ENCODE measurements around the gene KRT3.

The KRT3 gene

GRCh38 chr12:52742822-52743457, 53.0 kb downstream of the KRT3 start:
- Histone ChIP-seq H3K4me2 (ENCODE audit: low read length) (no peak overlapping the region), H3K4me3 (ENCODE audit: low read length) (no peak overlapping the region), H3K79me2 (ENCODE audit: control insufficient read depth, low read length) (no peaks in the 10 kb centered on the region), H3K27ac (ENCODE audit: low read depth, low read length) (no peak overlapping the region), H3K27me3 (ENCODE audit: control insufficient read depth, low read length) (no peaks in the 10 kb centered on the region), H3K4me1 (ENCODE audit: control insufficient read depth, low read length) (no peaks in the 10 kb centered on the region), H3F3A (ENCODE audit: control insufficient read depth, insufficient read depth) (no peaks in the 10 kb centered on the region), H3K9me3 (ENCODE audit: control insufficient read depth, insufficient read depth, low read length) (no peaks in the 10 kb centered on the region), H3K36me3 (ENCODE audit: control insufficient read depth, low read length) (no peaks in the 10 kb centered on the region), H4K20me1 (ENCODE audit: control insufficient read depth, insufficient read depth, low read depth, low read length) (no peaks in the 10 kb centered on the region), H3K9me2 (replicated peaks; ENCODE audit: control insufficient read depth, low read length) (no peaks in the 10 kb centered on the region)
- no peak for TF ChIP-seq EZH2phosphoT487 (IDR thresholded peaks at IDR 0.05; ENCODE audit: borderline replicate concordance, low read length)
- TF ChIP-seq, protein P1, sequence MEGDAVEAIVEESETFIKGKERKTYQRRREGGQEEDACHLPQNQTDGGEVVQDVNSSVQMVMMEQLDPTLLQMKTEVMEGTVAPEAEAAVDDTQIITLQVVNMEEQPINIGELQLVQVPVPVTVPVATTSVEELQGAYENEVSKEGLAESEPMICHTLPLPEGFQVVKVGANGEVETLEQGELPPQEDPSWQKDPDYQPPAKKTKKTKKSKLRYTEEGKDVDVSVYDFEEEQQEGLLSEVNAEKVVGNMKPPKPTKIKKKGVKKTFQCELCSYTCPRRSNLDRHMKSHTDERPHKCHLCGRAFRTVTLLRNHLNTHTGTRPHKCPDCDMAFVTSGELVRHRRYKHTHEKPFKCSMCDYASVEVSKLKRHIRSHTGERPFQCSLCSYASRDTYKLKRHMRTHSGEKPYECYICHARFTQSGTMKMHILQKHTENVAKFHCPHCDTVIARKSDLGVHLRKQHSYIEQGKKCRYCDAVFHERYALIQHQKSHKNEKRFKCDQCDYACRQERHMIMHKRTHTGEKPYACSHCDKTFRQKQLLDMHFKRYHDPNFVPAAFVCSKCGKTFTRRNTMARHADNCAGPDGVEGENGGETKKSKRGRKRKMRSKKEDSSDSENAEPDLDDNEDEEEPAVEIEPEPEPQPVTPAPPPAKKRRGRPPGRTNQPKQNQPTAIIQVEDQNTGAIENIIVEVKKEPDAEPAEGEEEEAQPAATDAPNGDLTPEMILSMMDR (IDR thresholded peaks at IDR 0.05; ENCODE audit: low read depth, low read length, poor library complexity, severe bottlenecking), result no peak

GRCh38 chr12:52742196-52742580, 53.7 kb downstream of the KRT3 start:
- H3K79me2 ChIP-seq (ENCODE audit: control insufficient read depth, low read length), result no peaks in the 10 kb centered on the region
- H4K20me1 ChIP-seq (ENCODE audit: control insufficient read depth, insufficient read depth, low read depth, low read length), result no peaks in the 10 kb centered on the region
- H3K4me1 ChIP-seq (ENCODE audit: control insufficient read depth, low read length), result no peaks in the 10 kb centered on the region
- no peak overlapping the region for H3K4me2 ChIP-seq (ENCODE audit: low read length)
- no peaks in the 10 kb centered on the region for H3K9me3 ChIP-seq (ENCODE audit: control insufficient read depth, insufficient read depth, low read length)
- no peaks in the 10 kb centered on the region for H3K9me2 ChIP-seq (replicated peaks; ENCODE audit: control insufficient read depth, low read length)
- H3K27me3 ChIP-seq (ENCODE audit: control insufficient read depth, low read length), result no peaks in the 10 kb centered on the region
- H3K27ac ChIP-seq (ENCODE audit: low read depth, low read length), result no peak overlapping the region
- TF ChIP-seq EZH2phosphoT487 (IDR thresholded peaks at IDR 0.05; ENCODE audit: borderline replicate concordance, low read length), result no peak
- TF ChIP-seq, protein P1 (IDR thresholded peaks at IDR 0.05; ENCODE audit: low read depth, low read length, poor library complexity, severe bottlenecking), result no peak
- no peaks in the 10 kb centered on the region for H3F3A ChIP-seq (ENCODE audit: control insufficient read depth, insufficient read depth)
- no peak overlapping the region for H3K4me3 ChIP-seq (ENCODE audit: low read length)
- H3K36me3 ChIP-seq (ENCODE audit: control insufficient read depth, low read length), result no peaks in the 10 kb centered on the region

DNA sequence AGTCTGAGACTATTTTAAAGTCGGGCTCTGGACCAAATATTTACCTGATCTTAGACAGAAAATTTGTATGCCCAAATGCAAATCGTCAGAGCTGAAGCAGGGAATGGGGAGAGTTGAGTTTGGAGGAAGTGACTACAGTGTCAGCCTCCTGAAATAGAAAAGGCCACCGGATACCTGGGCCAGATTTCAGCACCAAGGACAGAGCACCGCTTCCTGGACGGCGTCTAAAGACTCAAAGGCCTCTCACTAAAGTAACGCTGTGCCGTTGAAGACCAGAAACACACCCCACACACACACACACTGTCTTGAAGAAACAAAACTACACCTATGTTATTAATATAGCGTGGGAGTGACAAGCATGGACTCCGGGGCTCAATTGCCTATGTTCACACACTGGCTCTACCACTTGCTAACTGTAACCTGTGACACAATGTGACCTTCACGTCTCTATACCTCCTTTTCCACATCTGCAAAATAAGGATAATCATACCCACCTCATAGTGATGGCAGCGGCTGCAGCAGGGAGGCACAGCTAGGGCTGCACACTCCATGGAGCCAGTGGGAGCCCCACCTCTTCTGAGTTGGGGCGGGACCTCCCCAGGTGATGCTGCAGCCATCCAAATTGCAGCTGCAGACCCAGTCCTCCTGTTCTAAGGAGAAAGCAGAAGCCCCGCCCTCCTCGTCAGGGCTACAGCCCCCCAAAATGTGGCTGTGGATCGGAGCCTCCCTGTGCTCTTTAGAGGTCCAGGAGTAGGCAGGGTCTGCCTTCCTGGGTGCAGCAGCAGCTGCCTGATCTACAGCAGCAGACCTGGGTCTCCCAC, 54.3 kb downstream of the KRT3 start:
- no peaks in the 10 kb centered on the region for H3K36me3 ChIP-seq (ENCODE audit: control insufficient read depth, low read length)
- H4K20me1 ChIP-seq (ENCODE audit: control insufficient read depth, insufficient read depth, low read depth, low read length), result no peaks in the 10 kb centered on the region
- TF ChIP-seq EZH2phosphoT487 (IDR thresholded peaks at IDR 0.05; ENCODE audit: borderline replicate concordance, low read length), result no peak
- TF ChIP-seq, protein P1 (IDR thresholded peaks at IDR 0.05; ENCODE audit: low read depth, low read length, poor library complexity, severe bottlenecking), result no peak
- no peak overlapping the region for H3K4me3 ChIP-seq (ENCODE audit: low read length)
- no peaks in the 10 kb centered on the region for H3K9me3 ChIP-seq (ENCODE audit: control insufficient read depth, insufficient read depth, low read length)
- H3K79me2 ChIP-seq (ENCODE audit: control insufficient read depth, low read length), result no peaks in the 10 kb centered on the region
- H3K4me1 ChIP-seq (ENCODE audit: control insufficient read depth, low read length), result no peaks in the 10 kb centered on the region
- H3K4me2 ChIP-seq (ENCODE audit: low read length), result no peak overlapping the region
- H3K9me2 ChIP-seq (replicated peaks; ENCODE audit: control insufficient read depth, low read length), result no peaks in the 10 kb centered on the region
- H3K27ac ChIP-seq (ENCODE audit: low read depth, low read length), result no peak overlapping the region
- H3F3A ChIP-seq (ENCODE audit: control insufficient read depth, insufficient read depth), result no peaks in the 10 kb centered on the region
- H3K27me3 ChIP-seq (ENCODE audit: control insufficient read depth, low read length), result no peaks in the 10 kb centered on the region

Measured in DOHH2 (cell line).